GM12892 (cell line): ENCODE measurements around the gene ITGB5.

ENCODE experiments used
- POLR2A ChIP-seq: IDR thresholded peaks from 2 replicates; pipeline ENCODE4 v1.6.1; 2011; ENCODE audit warnings: low read depth, low read length, control low read depth
- POLR2AphosphoS5 ChIP-seq: IDR thresholded peaks from 2 replicates; pipeline ENCODE4 v1.6.1; 2011; ENCODE audit warnings: low read depth, low read length, control low read depth

- TF ChIP-seq POLR2A = no peak
- TF ChIP-seq POLR2AphosphoS5 = no peak
Observed at GRCh38 chr3:124788254-124788745, 98.9 kb downstream of the ITGB5 start.
